Endodermal cell (in vitro differentiated cells): ENCODE data around the gene EFNA3. TPM values are rescaled to one million over a fixed set of nuclear protein-coding genes. Genes with fewer than 3 reads are reported as not detected.
A peak's percentile ranks its signal among the peaks of the same experiment; 100 is the strongest.

Experiments
- DNase-seq: peaks from one replicate; pipeline ENCODE4 v3.0.0-alpha.2; 2017
- H3K27ac ChIP-seq: 2 replicates; pipeline ENCODE4 v1.5.1; 2013; ENCODE audit warnings: mild to moderate bottlenecking, low read depth, low read length, moderate library complexity
- H3K27me3 ChIP-seq: 2 replicates; pipeline ENCODE4 v1.6.1; 2013; ENCODE audit warnings: mild to moderate bottlenecking, low read length, moderate library complexity; ENCODE audit not compliant: insufficient read depth, control insufficient read depth, poor library complexity, severe bottlenecking
- H3K36me3 ChIP-seq: 2 replicates; pipeline ENCODE4 v1.7.0; 2013; ENCODE audit warnings: mild to moderate bottlenecking, low read length, moderate library complexity; ENCODE audit not compliant: control insufficient read depth, insufficient read depth
- H3K4me1 ChIP-seq: one replicate; pipeline ENCODE4 v1.7.0; 2013; ENCODE audit warnings: low read length; ENCODE audit not compliant: control insufficient read depth, insufficient read depth
- H3K4me3 ChIP-seq: 2 replicates; pipeline ENCODE4 v1.5.1; 2013; ENCODE audit warnings: mild to moderate bottlenecking, low read length, moderate library complexity
- H3K9ac ChIP-seq: 2 replicates; pipeline ENCODE4 v1.6.1; 2013; ENCODE audit warnings: mild to moderate bottlenecking, low read length, moderate library complexity; ENCODE audit not compliant: poor library complexity, severe bottlenecking; ENCODE audit errors: extremely low read depth
- H3K9me3 ChIP-seq: 2 replicates; pipeline ENCODE4 v1.6.1; 2013; ENCODE audit warnings: mild to moderate bottlenecking, low read length, moderate library complexity; ENCODE audit not compliant: control insufficient read depth
- H3K27ac Mint-ChIP-seq: 2 replicates; pipeline ENCODE4 v1.8.0; 2020; ENCODE audit warnings: mixed read lengths
- H3K27me3 Mint-ChIP-seq: 2 replicates; pipeline ENCODE4 v1.8.0; 2021; ENCODE audit warnings: mild to moderate bottlenecking, mixed read lengths; ENCODE audit not compliant: insufficient read depth
- H3K36me3 Mint-ChIP-seq: 2 replicates; pipeline ENCODE4 v1.8.0; 2020; ENCODE audit warnings: low read depth, mixed read lengths
- H3K4me1 Mint-ChIP-seq: 2 replicates; pipeline ENCODE4 v1.8.0; 2020; ENCODE audit warnings: mixed read lengths
- H3K4me3 Mint-ChIP-seq: 2 replicates; pipeline ENCODE4 v1.8.0; 2020; ENCODE audit warnings: mild to moderate bottlenecking, moderate library complexity, mixed read lengths
- H3K9me3 Mint-ChIP-seq: 2 replicates; pipeline ENCODE4 v1.8.0; 2020; ENCODE audit warnings: mild to moderate bottlenecking, mixed read lengths
- WGBS, 2 experiments: methylation state at CpG; one replicate each; pipeline versions ENCODE4 v1.1.5 to v1.1.7; 2013; ENCODE audit warnings: missing lambda C conversion rate in 2 of 2, mixed read lengths in 1 of 2; ENCODE audit not compliant: insufficient coverage in 1 of 2, insufficient read length in 1 of 2; 5-methylcytosine and 5-hydroxymethylcytosine counted together
- total RNA-seq, 2 donors: library from RNA; stranded (reverse); fragmentation: NEBNext Ultra II Directional in 1 of 2; extraction: Animal tissue kit (Norgen Biotek cat#: 25700) in 1 of 2; gene quantifications; 2 replicates in 1 of 2; 3 replicates in 1 of 2; pipeline ENCODE4 v1.2.1, GENCODE V29; 2021
- TF ChIP-seq, protein P1 (sequence below): fragments of 200-600 bp; sonication (generic); conservative IDR thresholded peaks from 2 replicates; pipeline ENCODE4 v1.5.0; 2021; ENCODE audit warnings: antibody characterized with exemption, mild to moderate bottlenecking

The EFNA3 gene
- total RNA-seq, 2 donors from 2014 or later = 3.1 to 6.0 TPM

DNA sequence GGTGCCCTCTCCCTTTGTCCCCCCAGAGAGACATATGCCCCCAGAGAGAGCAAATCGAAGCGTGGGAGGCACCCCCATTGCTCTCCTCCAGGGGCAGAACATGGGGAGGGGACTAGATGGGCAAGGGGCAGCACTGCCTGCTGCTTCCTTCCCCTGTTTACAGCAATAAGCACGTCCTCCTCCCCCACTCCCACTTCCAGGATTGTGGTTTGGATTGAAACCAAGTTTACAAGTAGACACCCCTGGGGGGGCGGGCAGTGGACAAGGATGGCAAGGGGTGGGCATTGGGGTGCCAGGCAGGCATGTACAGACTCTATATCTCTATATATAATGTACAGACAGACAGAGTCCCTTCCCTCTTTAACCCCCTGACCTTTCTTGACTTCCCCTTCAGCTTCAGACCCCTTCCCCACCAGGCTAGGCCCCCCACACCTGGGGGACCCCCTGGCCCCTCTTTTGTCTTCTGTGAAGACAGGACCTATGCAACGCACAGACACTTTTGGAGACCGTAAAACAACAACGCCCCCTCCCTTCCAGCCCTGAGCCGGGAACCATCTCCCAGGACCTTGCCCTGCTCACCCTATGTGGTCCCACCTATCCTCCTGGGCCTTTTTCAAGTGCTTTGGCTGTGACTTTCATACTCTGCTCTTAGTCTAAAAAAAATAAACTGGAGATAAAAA is 8.4 kb downstream of the EFNA3 start:
- Mint-ChIP-seq H3K9me3 (no peaks in the 10 kb centered on the region), H3K27me3 (peaks cover 47% of the 10 kb centered on the region), H3K27ac (no peak overlapping the region), H3K4me3 (no peak overlapping the region), H3K4me1 (peaks cover 9% of the 10 kb centered on the region), H3K36me3 (no peaks in the 10 kb centered on the region)
- H3K9me3 ChIP-seq = no peaks in the 10 kb centered on the region
- no peaks in the 10 kb centered on the region for H3K36me3 ChIP-seq
- TF ChIP-seq, protein P1, sequence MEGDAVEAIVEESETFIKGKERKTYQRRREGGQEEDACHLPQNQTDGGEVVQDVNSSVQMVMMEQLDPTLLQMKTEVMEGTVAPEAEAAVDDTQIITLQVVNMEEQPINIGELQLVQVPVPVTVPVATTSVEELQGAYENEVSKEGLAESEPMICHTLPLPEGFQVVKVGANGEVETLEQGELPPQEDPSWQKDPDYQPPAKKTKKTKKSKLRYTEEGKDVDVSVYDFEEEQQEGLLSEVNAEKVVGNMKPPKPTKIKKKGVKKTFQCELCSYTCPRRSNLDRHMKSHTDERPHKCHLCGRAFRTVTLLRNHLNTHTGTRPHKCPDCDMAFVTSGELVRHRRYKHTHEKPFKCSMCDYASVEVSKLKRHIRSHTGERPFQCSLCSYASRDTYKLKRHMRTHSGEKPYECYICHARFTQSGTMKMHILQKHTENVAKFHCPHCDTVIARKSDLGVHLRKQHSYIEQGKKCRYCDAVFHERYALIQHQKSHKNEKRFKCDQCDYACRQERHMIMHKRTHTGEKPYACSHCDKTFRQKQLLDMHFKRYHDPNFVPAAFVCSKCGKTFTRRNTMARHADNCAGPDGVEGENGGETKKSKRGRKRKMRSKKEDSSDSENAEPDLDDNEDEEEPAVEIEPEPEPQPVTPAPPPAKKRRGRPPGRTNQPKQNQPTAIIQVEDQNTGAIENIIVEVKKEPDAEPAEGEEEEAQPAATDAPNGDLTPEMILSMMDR = no peak
- 65 to 83% methylated on average over 4 to 8 of the region's 8 CpGs for WGBS, 2 experiments
- peaks cover 28% of the 10 kb centered on the region for H3K27me3 ChIP-seq
- no peak overlapping the region for H3K27ac ChIP-seq
- H3K4me1 ChIP-seq = peaks cover 2% of the 10 kb centered on the region
- no peak overlapping the region for H3K9ac ChIP-seq
- H3K4me3 ChIP-seq = no peak overlapping the region
- no peak for DNase-seq

DNA sequence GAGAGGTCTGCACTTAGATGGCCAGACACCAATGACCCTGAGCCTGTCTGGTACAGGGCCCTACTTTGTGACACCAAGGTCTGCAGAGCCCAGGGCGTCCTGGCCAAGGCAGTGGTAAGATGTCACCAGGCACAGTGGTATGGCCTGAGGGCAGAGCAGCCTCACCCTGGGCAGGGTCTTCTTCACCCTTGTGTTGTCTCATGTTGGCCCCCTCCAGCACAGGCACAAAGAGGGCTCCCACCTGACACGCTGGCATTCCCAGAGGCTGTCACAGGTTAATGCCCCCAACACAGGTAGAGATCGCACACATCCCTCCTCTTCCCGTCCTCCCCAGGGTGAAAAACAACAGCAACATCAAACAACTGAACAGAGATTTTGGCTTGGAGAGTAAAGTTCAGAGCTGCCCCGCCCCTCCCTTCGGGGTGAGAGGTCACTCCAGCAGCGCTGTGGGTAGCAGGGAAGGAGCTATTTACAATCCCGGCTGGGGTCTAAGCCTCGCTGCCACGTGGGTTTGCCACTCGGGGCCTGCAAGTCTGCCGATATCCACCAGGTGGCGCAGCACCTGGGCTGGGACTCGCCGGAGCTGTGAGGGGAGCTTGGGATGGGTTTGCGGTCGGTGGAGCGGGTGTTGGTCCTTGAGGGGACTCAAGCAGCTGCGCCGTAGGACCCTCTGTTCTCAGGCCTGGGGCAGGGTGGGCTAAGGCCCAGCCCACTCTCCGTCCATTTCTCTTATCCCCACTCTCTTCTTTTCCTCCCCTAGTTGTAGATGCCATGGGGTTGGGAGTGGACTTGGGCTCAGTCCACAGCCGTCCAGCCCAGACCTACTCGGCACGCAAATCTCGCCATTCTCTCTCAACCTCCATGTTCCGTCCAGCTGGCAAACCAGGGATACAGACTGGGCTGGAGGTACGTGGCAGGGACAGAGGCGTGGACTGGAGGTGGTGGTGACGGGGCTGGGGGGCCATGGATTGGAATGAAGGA is 12.7 kb downstream of the EFNA3 start:
- no peak overlapping the region for H3K27ac ChIP-seq
- H3K9me3 ChIP-seq = no peaks in the 10 kb centered on the region
- 30 to 42% methylated on average over 10 to 29 of the region's 29 CpGs for WGBS, 2 experiments
- no peak overlapping the region for H3K4me3 Mint-ChIP-seq
- H3K27ac Mint-ChIP-seq = no peak overlapping the region
- TF ChIP-seq, protein P1 = peak; percentile 99
- peaks cover 2% of the 10 kb centered on the region for H3K4me1 ChIP-seq
- peaks cover 48% of the 10 kb centered on the region for H3K27me3 Mint-ChIP-seq
- H3K4me1 Mint-ChIP-seq = peaks cover 3% of the 10 kb centered on the region
- no peak overlapping the region for H3K4me3 ChIP-seq
- no peak overlapping the region for H3K9ac ChIP-seq
- H3K27me3 ChIP-seq = peaks cover 22% of the 10 kb centered on the region
- peak; percentile 98 for DNase-seq
- no peaks in the 10 kb centered on the region for H3K9me3 Mint-ChIP-seq
- H3K36me3 ChIP-seq = no peaks in the 10 kb centered on the region
- no peaks in the 10 kb centered on the region for H3K36me3 Mint-ChIP-seq

DNA sequence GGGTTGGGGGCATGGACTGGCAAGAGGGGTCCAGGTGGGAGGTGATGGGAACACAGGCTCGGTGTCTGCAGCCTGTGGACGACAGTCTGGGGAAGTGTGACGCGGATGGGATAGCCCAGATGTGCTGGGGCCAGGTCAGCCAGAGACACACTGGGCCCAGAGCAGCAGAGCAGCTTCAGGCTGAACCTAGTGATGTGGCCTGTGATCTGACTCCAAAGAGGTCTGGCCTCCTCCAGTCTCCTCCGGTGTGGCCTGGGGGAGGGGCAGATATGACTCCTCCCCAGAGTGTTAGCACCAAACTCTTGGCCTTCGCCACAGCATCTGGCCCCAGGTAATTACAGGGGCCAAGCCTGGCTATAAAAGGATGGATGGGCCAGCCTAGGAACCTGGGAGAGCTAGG is 13.5 kb downstream of the EFNA3 start:
- Mint-ChIP-seq H3K36me3 (no peaks in the 10 kb centered on the region), H3K4me1 (peaks cover 3% of the 10 kb centered on the region), H3K27me3 (peaks cover 51% of the 10 kb centered on the region), H3K27ac (no peak overlapping the region), H3K9me3 (no peaks in the 10 kb centered on the region), H3K4me3 (no peak overlapping the region)
- Histone ChIP-seq H3K27ac (no peak overlapping the region), H3K9me3 (no peaks in the 10 kb centered on the region), H3K27me3 (peaks cover 25% of the 10 kb centered on the region), H3K4me1 (peaks cover 2% of the 10 kb centered on the region), H3K9ac (no peak overlapping the region), H3K36me3 (no peaks in the 10 kb centered on the region), H3K4me3 (no peak overlapping the region)
- no peak for DNase-seq
- 88 to 96% methylated on average over 5 to 6 of the region's 6 CpGs for WGBS, 2 experiments
- TF ChIP-seq, protein P1 = no peak
